Measurements from ENCODE around the gene DAAM2.

- TF ChIP-seq CTCF (IDR thresholded peaks at IDR 0.05): no peak
- no peak for TF ChIP-seq RAD21 (IDR thresholded peaks at IDR 0.05; ENCODE audit: low read length)
- TF ChIP-seq EP300 (IDR thresholded peaks at IDR 0.05; ENCODE audit: borderline replicate concordance in 1 of 2, low read depth in 1 of 2, low read length in 1 of 2): no peak
- TF ChIP-seq FOXM1 (IDR thresholded peaks at IDR 0.05; ENCODE audit: low read depth): no peak
- no peak for TF ChIP-seq POLR2AphosphoS5 (IDR thresholded peaks at IDR 0.05; ENCODE audit: low read depth, low read length)
These were observed 48.6 kb downstream of the DAAM2 start for GRCh38 chr6:39840781-39841180.
